ENCODE results near the gene NPHS1.

DNA sequence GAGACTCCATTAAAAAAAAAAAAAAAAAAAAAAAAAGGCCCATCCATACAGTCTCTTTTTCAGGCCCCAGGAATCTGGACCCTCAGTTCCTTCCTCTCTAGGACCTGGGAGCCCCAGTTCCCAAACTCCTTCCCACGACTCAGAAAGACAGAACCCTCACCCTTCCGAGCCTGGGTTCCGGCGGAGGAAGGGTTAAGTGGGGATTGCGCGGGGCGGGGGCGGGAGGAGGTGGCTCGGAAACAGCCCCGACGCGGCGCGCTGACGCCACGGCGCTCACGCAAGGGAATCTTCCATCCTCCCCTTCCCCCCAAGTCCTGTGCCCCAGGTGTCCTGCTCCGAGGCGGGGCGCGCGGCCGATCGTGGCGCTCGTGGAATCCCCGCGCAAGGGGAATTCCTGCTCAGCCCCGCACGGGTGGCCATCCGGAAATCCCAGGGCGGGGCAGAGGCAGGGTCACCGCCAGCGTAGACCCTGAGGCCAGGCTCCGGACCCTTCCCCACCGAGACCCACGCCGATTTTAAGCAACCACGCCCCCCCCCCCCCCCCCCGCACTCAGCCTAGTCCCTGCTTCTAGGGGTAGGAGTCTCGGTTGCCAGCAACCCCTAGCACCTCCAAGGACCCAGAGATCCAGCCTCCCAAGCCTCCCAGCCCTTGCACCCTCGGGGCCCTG lies 47.4 kb upstream of the NPHS1 start:
- TF ChIP-seq YY1 (IDR thresholded peaks at IDR 0.05) (peak; percentile 61), JUND (IDR thresholded peaks at IDR 0.05) (no peak), EGR1 (IDR thresholded peaks at IDR 0.05; ENCODE audit: low read depth in 2 of 2) (peak; percentile 92 to 98), SP1 (IDR thresholded peaks at IDR 0.05) (peak; percentile 37), RAD21 (IDR thresholded peaks at IDR 0.05) (no peak), HNF4G (IDR thresholded peaks at IDR 0.05) (no peak), GABPA (IDR thresholded peaks at IDR 0.05 in 1 of 2, conservative IDR thresholded peaks at IDR 0.05 in 1 of 2) (peak in 1 of 2 donors; percentile 62), TAF1 (conservative IDR thresholded peaks at IDR 0.05) (no peak), RXRA (IDR thresholded peaks at IDR 0.05) (no peak)
- TF ChIP-seq, protein P1, sequence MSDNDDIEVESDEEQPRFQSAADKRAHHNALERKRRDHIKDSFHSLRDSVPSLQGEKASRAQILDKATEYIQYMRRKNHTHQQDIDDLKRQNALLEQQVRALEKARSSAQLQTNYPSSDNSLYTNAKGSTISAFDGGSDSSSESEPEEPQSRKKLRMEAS (IDR thresholded peaks at IDR 0.05), result no peak
- TF ChIP-seq, protein P2, sequence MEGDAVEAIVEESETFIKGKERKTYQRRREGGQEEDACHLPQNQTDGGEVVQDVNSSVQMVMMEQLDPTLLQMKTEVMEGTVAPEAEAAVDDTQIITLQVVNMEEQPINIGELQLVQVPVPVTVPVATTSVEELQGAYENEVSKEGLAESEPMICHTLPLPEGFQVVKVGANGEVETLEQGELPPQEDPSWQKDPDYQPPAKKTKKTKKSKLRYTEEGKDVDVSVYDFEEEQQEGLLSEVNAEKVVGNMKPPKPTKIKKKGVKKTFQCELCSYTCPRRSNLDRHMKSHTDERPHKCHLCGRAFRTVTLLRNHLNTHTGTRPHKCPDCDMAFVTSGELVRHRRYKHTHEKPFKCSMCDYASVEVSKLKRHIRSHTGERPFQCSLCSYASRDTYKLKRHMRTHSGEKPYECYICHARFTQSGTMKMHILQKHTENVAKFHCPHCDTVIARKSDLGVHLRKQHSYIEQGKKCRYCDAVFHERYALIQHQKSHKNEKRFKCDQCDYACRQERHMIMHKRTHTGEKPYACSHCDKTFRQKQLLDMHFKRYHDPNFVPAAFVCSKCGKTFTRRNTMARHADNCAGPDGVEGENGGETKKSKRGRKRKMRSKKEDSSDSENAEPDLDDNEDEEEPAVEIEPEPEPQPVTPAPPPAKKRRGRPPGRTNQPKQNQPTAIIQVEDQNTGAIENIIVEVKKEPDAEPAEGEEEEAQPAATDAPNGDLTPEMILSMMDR (IDR thresholded peaks at IDR 0.05; ENCODE audit: low read depth, low read length, missing input control), result no peak
- TF ChIP-seq, protein P3, sequence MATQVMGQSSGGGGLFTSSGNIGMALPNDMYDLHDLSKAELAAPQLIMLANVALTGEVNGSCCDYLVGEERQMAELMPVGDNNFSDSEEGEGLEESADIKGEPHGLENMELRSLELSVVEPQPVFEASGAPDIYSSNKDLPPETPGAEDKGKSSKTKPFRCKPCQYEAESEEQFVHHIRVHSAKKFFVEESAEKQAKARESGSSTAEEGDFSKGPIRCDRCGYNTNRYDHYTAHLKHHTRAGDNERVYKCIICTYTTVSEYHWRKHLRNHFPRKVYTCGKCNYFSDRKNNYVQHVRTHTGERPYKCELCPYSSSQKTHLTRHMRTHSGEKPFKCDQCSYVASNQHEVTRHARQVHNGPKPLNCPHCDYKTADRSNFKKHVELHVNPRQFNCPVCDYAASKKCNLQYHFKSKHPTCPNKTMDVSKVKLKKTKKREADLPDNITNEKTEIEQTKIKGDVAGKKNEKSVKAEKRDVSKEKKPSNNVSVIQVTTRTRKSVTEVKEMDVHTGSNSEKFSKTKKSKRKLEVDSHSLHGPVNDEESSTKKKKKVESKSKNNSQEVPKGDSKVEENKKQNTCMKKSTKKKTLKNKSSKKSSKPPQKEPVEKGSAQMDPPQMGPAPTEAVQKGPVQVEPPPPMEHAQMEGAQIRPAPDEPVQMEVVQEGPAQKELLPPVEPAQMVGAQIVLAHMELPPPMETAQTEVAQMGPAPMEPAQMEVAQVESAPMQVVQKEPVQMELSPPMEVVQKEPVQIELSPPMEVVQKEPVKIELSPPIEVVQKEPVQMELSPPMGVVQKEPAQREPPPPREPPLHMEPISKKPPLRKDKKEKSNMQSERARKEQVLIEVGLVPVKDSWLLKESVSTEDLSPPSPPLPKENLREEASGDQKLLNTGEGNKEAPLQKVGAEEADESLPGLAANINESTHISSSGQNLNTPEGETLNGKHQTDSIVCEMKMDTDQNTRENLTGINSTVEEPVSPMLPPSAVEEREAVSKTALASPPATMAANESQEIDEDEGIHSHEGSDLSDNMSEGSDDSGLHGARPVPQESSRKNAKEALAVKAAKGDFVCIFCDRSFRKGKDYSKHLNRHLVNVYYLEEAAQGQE (IDR thresholded peaks at IDR 0.05), result peak; percentile 50
- TF ChIP-seq, protein P4, sequence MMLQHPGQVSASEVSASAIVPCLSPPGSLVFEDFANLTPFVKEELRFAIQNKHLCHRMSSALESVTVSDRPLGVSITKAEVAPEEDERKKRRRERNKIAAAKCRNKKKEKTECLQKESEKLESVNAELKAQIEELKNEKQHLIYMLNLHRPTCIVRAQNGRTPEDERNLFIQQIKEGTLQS (IDR thresholded peaks at IDR 0.05), result no peak

Measured in liver (tissue), 3 donors.